OCI-LY3 (cell line): Measurements from ENCODE around the gene STRN4.

Source experiments
- CTCF ChIP-seq: fragments of 200-600, 300-600 bp; sonication (generic); IDR thresholded peaks from 2 replicates; pipeline ENCODE4 v1.5.1; 2014; ENCODE audit warnings: antibody characterized with exemption, low read length, low read depth
- EZH2phosphoT487 ChIP-seq: fragments of 200-600 bp; shearing (Covaris generic); IDR thresholded peaks from 2 replicates; pipeline ENCODE4 v1.6.1; 2018; ENCODE audit warnings: antibody characterized with exemption, mixed run types, low read depth

- TF ChIP-seq CTCF = no peak
- no peak for TF ChIP-seq EZH2phosphoT487
Measured at GRCh38 chr19:46764817-46765291, 18.6 kb upstream of the STRN4 start.
